Nephron progenitor cell (in vitro differentiated cells): ENCODE measurements around the gene DTD1.

Experiments used
- DNase-seq: peaks from one replicate; pipeline ENCODE4 v3.0.0; 2021
- H3K27ac Mint-ChIP-seq: 2 replicates; pipeline ENCODE4 v1.8.0; 2021; ENCODE audit warnings: mild to moderate bottlenecking, moderate library complexity, mixed read lengths
- H3K27me3 Mint-ChIP-seq: 2 replicates; pipeline ENCODE4 v1.8.0; 2021; ENCODE audit warnings: mild to moderate bottlenecking, low read depth, mixed read lengths; ENCODE audit not compliant: poor library complexity
- H3K36me3 Mint-ChIP-seq: 2 replicates; pipeline ENCODE4 v1.8.0; 2021; ENCODE audit warnings: low read depth, mixed read lengths
- H3K4me1 Mint-ChIP-seq: 2 replicates; pipeline ENCODE4 v1.8.0; 2021; ENCODE audit warnings: mixed read lengths
- H3K4me3 Mint-ChIP-seq: 2 replicates; pipeline ENCODE4 v1.8.0; 2021; ENCODE audit warnings: mild to moderate bottlenecking, moderate library complexity, mixed read lengths
- H3K9me3 Mint-ChIP-seq: 2 replicates; pipeline ENCODE4 v1.8.0; 2021; ENCODE audit warnings: mild to moderate bottlenecking, moderate library complexity, mixed read lengths
- CTCF ChIP-seq: fragments of 200-600 bp; sonication (generic); IDR thresholded peaks from 2 replicates; pipeline ENCODE4 v1.5.0; 2021; ENCODE audit warnings: antibody characterized with exemption

DTD1 gene

DNA sequence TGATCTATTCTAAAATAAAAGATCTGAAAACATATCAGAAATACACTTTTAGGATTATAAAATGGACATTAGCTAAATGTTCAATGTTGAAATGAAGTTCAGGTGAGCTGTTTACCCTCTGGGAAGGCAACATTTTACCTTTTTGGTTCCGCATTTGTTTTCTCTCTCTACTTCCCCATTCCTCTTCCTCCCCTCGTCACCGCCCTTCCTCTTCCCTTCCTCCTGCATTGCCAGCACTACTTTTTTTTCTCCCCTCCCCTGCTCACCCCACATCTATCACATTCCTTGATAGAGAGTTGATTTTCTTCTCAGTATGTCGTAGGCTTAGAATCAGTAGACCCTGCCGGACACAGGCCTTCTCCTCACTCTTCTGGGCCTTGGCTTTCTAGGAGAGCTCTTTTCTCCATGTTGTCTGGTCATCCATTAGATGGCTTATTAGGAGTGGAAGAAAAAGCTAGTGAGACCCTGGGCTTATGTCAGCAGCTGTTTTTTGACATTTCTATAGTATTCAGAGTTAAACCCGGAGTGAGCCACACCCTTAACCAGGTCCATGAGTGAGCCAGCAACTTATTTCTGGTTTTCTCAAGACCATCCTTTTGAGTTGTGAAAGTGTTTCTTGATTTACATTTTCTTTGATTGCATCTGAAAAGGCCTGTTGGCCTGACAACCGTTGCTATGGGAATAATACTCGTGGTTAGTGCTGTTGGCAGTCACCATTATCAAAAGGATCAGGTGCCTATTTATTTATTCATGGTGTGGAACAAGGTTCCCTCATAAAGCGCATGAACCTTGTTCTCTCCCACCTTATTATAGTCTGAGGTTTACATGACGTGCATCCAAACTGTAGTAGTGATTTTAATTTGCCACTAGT is 90.9 kb downstream of the DTD1 start:
- peaks cover 41% of the 10 kb centered on the region for H3K4me1 Mint-ChIP-seq
- no peaks in the 10 kb centered on the region for H3K36me3 Mint-ChIP-seq
- H3K27me3 Mint-ChIP-seq = peaks cover 4% of the 10 kb centered on the region
- TF ChIP-seq CTCF = no peak
- H3K9me3 Mint-ChIP-seq = no peaks in the 10 kb centered on the region
- DNase-seq = no peak
- peak overlapping the region; percentile 70 for H3K27ac Mint-ChIP-seq
- no peak overlapping the region for H3K4me3 Mint-ChIP-seq

GRCh38 chr20:18683839-18684238 is 96.0 kb downstream of the DTD1 start:
- no peak for DNase-seq
- H3K4me1 Mint-ChIP-seq = peaks cover 1% of the 10 kb centered on the region
- H3K27ac Mint-ChIP-seq = no peak overlapping the region
- H3K4me3 Mint-ChIP-seq = no peak overlapping the region
- peaks cover 4% of the 10 kb centered on the region for H3K27me3 Mint-ChIP-seq
- no peaks in the 10 kb centered on the region for H3K9me3 Mint-ChIP-seq
- no peak for TF ChIP-seq CTCF
- H3K36me3 Mint-ChIP-seq = peaks cover 8% of the 10 kb centered on the region

GRCh38 chr20:18684775-18685174 is 96.9 kb downstream of the DTD1 start:
- no peak overlapping the region for H3K4me3 Mint-ChIP-seq
- TF ChIP-seq CTCF = no peak
- no peak for DNase-seq
- H3K9me3 Mint-ChIP-seq = no peaks in the 10 kb centered on the region
- H3K27me3 Mint-ChIP-seq = peaks cover 4% of the 10 kb centered on the region
- H3K36me3 Mint-ChIP-seq = peaks cover 8% of the 10 kb centered on the region
- H3K4me1 Mint-ChIP-seq = no peaks in the 10 kb centered on the region
- peak overlapping the region; percentile 43 for H3K27ac Mint-ChIP-seq

- DNase-seq = no peak
- Mint-ChIP-seq H3K27ac (peak overlapping the region; percentile 43), H3K27me3 (peaks cover under 1% of the 10 kb centered on the region), H3K4me3 (no peak overlapping the region), H3K36me3 (peaks cover 11% of the 10 kb centered on the region), H3K4me1 (no peaks in the 10 kb centered on the region), H3K9me3 (peaks cover 4% of the 10 kb centered on the region)
- no peak for TF ChIP-seq CTCF
Observed at GRCh38 chr20:18685406-18685805, 97.6 kb downstream of the DTD1 start.

DNA sequence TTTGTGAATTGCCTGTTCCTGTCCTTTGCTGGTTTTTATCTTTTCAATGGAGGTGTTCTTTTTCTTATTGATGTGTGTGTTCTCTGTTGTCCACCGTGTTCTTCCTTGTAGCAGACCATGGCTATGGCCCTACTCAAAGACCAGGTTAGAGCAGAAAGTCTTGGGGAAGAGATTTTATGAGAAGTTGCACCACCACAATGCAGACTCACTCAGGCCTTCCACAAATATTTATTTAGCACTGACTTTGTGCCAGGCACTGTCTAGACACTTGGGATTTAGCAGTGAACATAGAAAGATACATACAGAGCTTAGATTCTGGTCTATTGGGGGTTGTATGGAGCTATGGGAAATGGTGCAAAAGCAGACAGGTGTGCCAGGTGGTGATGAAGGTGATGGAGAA is 98.8 kb downstream of the DTD1 start:
- Mint-ChIP-seq H3K4me1 (no peaks in the 10 kb centered on the region), H3K36me3 (peaks cover 15% of the 10 kb centered on the region), H3K27me3 (no peaks in the 10 kb centered on the region), H3K4me3 (no peak overlapping the region), H3K27ac (peak overlapping the region; percentile 3), H3K9me3 (peaks cover 8% of the 10 kb centered on the region)
- no peak for DNase-seq
- no peak for TF ChIP-seq CTCF

- Mint-ChIP-seq H3K36me3 (peaks cover 15% of the 10 kb centered on the region), H3K27ac (no peak overlapping the region), H3K9me3 (peaks cover 8% of the 10 kb centered on the region), H3K4me3 (no peak overlapping the region), H3K4me1 (peaks cover 2% of the 10 kb centered on the region), H3K27me3 (no peaks in the 10 kb centered on the region)
- no peak for TF ChIP-seq CTCF
- no peak for DNase-seq
Observed at GRCh38 chr20:18688676-18689075, 100.8 kb downstream of the DTD1 start.
